OCI-M1 (cell line): ENCODE data around the gene CFAP298.
"Not testable (repeated sequence)": the region's sequence is repeated elsewhere in the genome, so short reads cannot be mapped to it uniquely, and the experiment has no call there.

Experiments
- DNase-seq: peaks from one replicate; lab custom pipeline; 2025; lab: John Stamatoyannopoulos, UW

CFAP298 gene

DNA sequence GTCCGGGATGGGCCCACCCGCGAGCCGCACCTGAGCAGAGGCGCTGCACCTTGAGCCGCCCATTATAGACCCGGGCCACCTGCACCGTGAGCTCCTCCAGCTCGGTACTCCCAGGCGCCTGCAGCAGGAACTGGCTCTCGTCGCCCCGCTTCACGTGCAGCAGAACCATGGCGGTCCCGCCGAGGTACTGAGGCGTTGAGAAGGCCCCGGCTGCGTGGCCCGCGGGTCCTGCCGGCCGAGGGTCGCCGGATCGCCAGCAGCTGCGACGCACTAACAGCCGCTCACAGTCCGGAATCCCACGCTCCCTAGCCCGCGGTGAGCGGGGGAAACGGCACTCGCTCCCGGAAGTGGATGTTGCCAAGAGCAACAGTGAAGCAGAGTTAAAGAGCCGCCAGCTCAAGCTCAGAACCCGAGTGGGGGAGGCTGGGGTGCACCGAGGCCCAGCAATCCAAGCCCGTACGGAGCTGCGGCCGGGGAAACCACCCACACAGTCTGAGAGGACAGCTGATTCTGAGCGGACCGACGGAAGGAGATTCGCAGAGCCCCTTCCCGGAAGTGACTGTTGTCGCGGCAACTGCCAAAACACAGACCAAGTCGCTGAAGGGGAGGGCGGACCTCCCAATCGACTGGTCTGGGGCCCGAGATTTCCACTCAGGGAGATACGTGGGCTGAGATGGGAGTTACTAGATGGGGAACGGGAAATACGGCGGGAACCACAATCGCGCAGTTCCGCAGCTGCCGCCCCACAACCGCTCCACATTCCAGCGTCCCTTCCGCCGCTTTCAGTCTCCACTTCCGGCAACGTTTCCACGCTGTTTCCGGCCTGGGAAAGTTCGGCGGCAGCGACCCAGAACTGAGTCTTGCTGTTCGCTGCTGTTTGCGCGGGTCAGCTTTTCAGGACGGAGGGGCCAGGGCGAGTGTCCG is at the start of gene CFAP298:
Gene CFAP298, minus strand, starts transcription at position 303 of the 924 bp plus-strand sequence. Its CDS starts 134 bp downstream, at position 169.
- peak; percentile 97 for DNase-seq

- DNase-seq = not testable (repeated sequence)
These were observed 49.0 kb upstream of the CFAP298 start for GRCh38 chr21:32661026-32661782.

GRCh38 chr21:32658524-32658923 is 46.3 kb upstream of the CFAP298 start:
- no peak for DNase-seq

GRCh38 chr21:32653326-32653901 is 41.2 kb upstream of the CFAP298 start:
- DNase-seq = peak; percentile 66

DNA sequence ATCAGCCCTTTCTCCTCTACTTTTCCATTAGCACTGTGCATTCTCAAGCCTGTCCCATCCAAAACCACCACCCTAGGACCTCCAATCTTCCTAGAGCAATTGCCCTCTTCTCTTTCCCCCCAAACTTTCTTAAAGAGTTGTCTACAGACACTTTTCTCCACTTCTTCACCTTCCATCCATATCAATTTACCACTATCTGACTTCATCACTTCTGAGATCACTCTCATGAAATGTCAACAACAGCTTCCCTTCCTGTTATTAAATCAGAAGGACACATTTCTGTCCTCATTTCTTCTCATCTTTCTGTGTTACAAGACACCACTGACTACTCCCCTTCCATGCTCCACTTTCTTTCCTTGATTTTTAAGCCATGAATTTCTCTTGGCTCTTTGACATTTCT is 36.0 kb upstream of the CFAP298 start:
- no peak for DNase-seq

- DNase-seq = no peak
These were observed 33.3 kb upstream of the CFAP298 start for GRCh38 chr21:32645261-32646182.

DNA sequence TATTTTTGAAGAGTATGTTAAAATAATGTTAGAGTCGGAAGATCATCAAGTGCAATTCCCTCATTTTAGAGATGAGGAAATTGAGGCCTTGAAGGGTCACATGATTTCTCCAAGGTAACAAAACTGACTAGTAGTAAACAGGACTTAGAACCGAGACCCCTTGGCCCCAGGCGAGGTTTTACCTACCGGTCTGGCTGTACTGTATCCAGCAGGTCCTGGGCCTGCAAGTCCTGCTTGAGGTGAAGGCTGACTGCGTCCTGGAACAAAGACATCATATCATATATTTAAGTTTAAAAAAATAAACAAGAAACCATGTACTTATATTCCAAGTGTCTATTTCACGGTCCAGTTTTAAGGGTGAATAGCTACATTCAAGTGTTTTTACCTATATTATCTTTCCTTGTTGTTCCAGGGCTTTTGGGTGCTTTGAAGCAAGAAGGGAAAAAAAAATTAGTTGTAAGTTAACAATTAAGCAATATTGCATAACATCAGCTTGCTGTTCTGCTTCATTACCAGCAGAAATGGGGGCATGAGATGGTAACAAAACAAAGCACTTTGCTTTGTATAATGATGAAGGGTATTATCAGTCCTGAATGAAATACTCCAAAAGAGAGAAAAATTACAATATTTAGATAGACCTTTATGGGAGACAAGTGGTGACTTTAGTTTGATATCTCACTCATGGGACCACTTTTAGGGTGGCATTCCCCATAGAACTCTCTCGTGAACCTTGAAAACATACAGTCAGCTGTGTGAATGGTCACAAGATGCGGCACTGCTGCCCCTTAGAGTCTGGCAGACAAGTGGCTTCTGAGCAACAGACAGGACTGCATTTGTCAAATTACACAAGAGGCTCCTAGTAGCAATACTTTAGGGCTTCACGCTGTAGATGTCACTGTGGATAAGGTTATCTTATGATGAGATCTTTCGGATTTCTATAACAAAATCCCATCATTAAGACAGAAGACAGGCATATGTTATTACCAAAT is 29.8 kb upstream of the CFAP298 start:
- DNase-seq = no peak

- no peak for DNase-seq
These were observed 14.5 kb upstream of the CFAP298 start for GRCh38 chr21:32626621-32627196.

DNA sequence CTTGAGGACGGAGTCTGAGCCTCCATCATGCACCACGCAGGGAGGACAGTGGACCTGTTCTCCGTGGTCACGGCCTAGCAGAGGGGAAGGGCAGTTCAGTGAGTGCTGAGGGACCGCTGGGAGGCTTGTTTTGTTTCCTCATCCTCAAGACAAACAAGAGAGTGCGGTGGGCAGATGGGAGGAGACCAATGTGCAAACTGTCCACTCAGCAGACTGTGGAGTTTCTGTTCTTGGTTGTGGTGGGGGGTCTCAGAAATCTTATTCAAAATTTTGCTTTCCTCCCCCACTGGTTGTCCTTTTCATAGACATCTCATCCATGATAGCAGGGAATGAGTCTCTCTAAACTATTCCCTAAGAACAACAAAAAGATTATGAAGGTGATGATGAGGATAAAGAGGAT is 6.0 kb upstream of the CFAP298 start:
- DNase-seq = not testable (repeated sequence)

- DNase-seq = no peak
These were observed 1.4 kb upstream of the CFAP298 start for GRCh38 chr21:32613436-32614043.

DNA sequence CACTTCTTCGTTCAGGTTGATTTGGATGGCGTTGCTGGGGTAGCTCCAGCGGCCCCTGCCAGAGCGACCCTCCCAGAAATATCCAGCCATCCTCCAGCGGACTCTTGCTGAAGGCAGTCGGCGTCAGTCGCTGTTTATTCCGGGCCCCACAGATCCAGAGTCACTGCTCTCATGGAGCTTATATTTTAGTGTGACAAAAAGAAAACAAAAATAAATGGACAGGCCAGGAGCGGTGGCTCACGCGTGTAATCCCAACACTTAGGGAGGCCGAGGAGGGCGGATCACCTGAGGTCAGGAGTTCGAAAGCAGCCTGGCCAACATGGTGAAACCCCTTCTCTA is 791 bp upstream of the CFAP298 start:
- no peak for DNase-seq

DNA sequence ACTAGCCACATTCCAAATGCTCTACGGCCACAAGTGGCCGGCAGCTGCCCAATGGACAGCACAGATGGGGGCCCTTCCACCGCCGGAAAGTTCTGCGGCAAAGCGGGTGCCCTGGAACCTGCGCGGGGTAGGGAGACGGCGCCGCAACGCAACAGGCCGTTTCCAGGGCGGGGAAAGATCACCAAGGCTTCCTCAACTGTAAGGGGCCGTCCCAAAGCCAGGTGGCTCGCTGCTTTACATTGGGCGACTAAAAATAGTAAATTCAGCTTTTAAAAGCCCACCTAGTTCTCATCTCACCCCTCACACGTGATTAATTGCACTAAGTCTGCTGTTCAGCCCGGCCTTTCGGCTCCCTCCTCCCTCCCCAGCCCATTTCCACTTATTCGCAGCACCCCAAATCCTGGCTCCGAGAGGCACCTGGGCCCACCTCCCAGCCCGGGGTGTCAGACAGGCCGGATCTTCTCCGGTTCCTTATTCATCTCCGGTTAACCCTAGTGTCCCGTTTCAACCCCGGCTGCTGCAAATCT is 643 bp downstream of the CFAP298 start:
- peak; percentile 35 for DNase-seq

GRCh38 chr21:32610940-32611339 is 1.2 kb downstream of the CFAP298 start:
- DNase-seq = not testable (repeated sequence)

- no peak for DNase-seq
These were observed 3.3 kb downstream of the CFAP298 start for GRCh38 chr21:32608851-32609250.

DNA sequence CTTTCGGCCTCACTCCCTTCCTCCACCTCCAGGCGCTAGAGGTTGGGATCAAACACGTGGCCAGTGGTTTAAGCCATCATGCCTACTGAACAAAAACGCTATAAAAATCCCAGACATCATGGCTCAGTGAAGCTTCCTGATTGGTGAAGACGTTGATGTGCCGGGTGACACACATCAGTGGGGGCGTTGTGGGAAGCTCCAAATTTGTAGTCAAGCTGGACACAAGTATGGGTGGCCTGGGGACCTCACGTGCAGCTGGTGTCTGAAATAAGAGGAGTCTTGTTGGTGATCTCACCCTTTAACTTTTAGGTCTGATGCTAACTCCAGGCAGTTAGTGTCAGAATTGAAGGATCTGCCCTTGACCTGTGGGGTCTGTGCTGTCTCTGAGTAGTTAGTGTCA is 6.7 kb downstream of the CFAP298 start:
- no peak for DNase-seq

GRCh38 chr21:32604464-32604863 is 7.7 kb downstream of the CFAP298 start:
- no peak for DNase-seq

DNA sequence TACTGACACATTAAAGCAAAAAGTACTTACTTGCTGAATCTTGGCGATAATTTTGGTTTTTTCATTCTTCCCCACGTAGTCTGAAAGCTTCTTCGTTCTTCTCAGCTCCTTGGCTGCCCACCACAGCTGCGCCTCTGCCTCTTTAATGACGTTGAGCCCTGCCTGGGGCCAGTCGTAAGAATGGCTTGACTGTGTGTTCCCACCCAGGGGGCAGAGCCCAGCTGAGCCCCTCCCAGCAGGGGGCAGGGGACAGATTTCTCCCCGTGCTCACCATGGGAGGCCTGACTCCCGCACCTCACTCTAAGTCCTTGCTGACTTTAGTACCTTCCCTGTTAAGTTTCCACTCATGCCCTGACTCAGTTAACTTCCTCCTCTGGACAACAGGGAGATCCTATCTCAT is 9.0 kb downstream of the CFAP298 start:
- no peak for DNase-seq

DNA sequence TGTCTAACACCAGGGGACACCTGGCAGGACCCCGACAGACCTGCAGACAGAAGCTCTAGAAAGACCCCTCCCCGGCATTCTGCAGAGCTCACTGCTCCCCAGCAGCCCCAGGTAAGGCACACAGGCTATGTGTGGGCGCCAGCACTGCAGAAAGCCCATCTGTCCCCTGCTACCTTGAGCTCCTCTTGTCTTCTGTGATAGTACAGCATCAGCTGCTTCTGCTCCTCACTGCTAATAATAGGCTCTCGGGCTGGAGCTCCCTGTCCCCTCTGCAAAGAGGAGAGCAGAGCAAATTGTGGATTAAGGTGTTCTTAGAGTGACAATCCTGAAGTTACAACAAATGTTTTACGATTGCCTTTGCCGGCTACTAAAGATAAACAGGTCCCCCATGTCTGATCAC is 10.1 kb downstream of the CFAP298 start:
- no peak for DNase-seq

DNA sequence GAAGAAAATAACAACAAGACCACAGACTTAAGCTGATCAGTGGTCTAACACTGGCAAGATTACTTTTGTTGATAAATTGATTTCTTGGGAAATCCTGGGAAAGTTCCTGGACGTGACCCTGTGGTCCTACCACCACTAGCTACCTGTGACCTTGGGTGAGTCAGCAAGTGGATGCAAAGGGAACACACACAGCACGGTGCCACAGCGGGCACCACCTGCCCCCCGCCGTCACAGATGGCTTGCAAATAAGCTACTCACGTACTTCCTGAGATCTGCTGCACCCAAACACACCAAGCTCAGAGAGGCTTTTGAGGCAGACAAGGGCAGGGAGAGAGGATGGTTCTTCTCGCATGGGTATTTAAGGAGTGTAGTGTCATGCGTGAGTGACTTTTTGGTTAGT is 12.7 kb downstream of the CFAP298 start:
- DNase-seq = no peak
